Omental fat pad (tissue), 4 donors: ENCODE measurements around the gene MYCBP2. TPM values are rescaled to one million over a fixed set of nuclear protein-coding genes. Genes with fewer than 3 reads are reported as not detected.

ENCODE experiments used
- ATAC-seq: fragments of 150-250 bp; one replicate; pipeline ENCODE4 v1.9.1; 2016; ENCODE audit warnings: mild to moderate bottlenecking, moderate library complexity; ENCODE audit not compliant: low FRiP score
- DNase-seq: peaks from one replicate; pipeline ENCODE4 v3.0.0-alpha.2; 2019; ENCODE audit warnings: low spot score
- total RNA-seq, 4 donors: library from RNA; depleted of rRNA; stranded (reverse); fragments of >200 nt; gene quantifications; one replicate each; pipeline ENCODE4 v1.1.0, GENCODE V29; 2016
- TF ChIP-seq, protein P1 (sequence below), 3 donors: fragments of 450-650 bp; IDR thresholded peaks; one replicate each; pipeline ENCODE4 v1.5.1; 2016 to 2017; ENCODE audit warnings: antibody characterized with exemption in 3 of 3, mild to moderate bottlenecking in 3 of 3, moderate library complexity in 2 of 3

The MYCBP2 gene
- total RNA-seq, 4 donors from 2014 or later: 152 to 277 (median 223) TPM

DNA sequence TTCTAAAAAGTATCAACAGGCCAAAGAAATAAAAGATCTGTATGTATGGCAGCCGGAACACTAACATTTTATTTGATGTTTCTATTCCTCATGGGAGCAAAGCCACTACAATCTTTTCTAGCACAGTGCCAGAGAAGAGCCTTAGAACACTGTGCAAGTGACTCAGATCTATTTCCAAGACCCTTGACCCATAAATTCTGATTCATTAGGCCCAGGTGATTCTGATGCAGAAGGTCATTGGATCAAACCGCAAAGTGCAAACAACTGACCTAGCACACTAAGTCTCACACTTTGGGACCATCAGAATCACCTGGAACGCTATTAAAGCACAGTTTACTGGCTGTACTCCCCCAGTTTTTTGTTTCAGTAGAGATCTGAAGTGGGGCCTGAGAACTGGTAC is 87.6 kb downstream of the MYCBP2 start:
- ATAC-seq (no peak), DNase-seq (no peak)
- TF ChIP-seq, protein P1, sequence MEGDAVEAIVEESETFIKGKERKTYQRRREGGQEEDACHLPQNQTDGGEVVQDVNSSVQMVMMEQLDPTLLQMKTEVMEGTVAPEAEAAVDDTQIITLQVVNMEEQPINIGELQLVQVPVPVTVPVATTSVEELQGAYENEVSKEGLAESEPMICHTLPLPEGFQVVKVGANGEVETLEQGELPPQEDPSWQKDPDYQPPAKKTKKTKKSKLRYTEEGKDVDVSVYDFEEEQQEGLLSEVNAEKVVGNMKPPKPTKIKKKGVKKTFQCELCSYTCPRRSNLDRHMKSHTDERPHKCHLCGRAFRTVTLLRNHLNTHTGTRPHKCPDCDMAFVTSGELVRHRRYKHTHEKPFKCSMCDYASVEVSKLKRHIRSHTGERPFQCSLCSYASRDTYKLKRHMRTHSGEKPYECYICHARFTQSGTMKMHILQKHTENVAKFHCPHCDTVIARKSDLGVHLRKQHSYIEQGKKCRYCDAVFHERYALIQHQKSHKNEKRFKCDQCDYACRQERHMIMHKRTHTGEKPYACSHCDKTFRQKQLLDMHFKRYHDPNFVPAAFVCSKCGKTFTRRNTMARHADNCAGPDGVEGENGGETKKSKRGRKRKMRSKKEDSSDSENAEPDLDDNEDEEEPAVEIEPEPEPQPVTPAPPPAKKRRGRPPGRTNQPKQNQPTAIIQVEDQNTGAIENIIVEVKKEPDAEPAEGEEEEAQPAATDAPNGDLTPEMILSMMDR (IDR thresholded peaks at IDR 0.05): no peak

DNA sequence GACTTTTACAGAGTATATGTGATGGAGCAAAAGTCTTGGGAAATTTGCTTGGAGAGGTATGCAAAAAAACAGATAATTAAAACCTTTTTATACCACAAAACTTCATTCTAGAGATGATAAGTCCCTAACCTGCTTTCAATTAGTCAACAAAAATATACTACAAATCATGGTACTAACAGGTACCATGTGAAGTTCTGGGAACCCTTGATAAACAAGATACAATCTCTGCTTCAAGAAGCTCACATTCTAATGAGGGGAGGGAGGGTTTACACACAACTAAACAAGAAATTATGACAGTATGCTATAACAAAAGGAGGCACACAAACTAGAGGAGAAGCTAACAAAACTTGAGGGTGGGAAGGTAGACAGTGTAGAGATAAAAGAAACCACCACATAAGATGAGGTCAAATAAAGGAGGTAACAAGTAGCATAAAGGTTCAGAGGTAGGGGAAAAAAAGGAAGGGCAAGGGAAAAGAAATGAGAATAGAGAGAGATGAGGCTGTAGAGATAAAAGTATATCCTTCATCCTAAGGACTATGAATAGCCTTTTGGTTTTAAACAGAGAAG is 91.4 kb downstream of the MYCBP2 start:
- no peak for ATAC-seq
- TF ChIP-seq, protein P1 (IDR thresholded peaks at IDR 0.05): no peak
- DNase-seq: no peak

DNA sequence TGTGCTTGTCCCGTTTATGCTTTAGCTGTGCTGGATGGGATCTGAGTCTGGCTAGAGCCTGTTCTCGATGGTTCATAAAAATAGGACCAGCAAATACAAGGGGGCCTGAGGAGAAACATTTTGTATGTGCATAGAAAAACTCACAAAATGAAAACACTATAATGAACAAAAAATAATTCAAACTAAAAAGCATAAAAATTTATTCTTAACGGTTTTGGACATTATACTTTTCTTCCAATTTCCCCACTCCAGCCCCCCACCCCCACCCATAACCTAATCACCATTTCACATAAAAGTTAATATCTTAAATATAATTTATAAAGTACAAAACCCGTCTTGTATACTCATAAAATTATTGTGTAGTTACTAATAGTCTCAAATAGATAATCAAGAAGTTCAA is 93.7 kb downstream of the MYCBP2 start:
- ATAC-seq: no peak
- DNase-seq: no peak
- TF ChIP-seq, protein P1 (IDR thresholded peaks at IDR 0.05): no peak

DNA sequence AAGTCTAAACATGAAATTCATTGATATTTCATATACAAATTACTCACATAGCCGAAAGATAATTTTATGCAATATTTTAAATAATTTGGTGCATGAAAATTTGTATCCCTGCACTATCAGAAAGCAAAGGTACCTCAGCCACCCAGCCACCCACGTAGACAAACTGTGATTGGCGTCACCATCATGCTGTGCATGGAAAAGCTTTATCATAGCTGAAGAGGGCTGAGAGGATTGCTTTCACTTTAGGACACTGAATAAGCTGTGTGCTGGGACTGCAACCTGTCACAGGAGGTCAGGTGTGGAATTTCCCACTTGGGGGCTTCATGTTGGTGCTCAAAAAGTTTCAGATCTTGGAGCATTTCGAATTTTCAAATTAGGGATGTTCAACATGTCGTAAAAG is 96.3 kb downstream of the MYCBP2 start:
- ATAC-seq (no peak), DNase-seq (no peak)
- TF ChIP-seq, protein P1 (IDR thresholded peaks at IDR 0.05): no peak

DNA sequence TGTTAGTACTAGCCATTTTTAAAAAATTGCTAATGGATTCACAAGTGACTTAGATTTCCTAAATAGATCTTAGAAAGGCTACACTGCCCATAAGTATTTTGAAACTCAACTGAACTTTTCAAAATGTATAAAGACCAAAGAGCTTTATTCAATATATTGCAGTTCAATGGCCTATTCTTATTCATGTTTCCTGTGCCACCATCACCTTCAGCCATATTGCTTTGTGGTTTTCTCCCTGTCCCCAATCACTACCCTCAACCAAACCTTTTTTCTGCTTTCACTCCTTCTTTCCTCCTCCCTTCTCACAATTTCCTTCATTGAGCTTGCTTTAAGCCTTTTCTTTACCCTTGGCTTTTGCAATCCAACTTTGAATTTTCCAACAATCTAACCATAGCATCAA is 100.9 kb downstream of the MYCBP2 start:
- ATAC-seq (no peak), DNase-seq (no peak)
- TF ChIP-seq, protein P1 (IDR thresholded peaks at IDR 0.05): no peak

DNA sequence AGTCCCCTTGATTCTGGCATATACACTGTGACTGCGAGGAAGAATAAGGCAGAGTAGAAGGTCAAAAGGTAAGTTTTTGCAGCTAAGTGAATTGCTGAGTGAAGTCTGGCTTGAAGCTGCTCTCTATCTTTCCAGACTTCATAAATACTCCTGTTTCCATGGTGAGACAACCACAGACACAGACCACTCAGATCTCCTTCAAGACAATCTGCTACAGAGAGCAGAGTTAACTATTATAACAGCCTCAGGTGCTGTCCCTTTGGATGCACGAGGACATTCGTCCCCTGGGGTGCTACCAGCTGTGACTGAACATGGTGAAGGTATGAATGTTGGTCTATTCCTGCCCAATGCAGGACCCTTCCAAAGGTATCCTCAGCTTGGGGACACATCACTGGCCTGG is 104.0 kb downstream of the MYCBP2 start:
- ATAC-seq (no peak), DNase-seq (no peak)
- TF ChIP-seq, protein P1 (IDR thresholded peaks at IDR 0.05): no peak

DNA sequence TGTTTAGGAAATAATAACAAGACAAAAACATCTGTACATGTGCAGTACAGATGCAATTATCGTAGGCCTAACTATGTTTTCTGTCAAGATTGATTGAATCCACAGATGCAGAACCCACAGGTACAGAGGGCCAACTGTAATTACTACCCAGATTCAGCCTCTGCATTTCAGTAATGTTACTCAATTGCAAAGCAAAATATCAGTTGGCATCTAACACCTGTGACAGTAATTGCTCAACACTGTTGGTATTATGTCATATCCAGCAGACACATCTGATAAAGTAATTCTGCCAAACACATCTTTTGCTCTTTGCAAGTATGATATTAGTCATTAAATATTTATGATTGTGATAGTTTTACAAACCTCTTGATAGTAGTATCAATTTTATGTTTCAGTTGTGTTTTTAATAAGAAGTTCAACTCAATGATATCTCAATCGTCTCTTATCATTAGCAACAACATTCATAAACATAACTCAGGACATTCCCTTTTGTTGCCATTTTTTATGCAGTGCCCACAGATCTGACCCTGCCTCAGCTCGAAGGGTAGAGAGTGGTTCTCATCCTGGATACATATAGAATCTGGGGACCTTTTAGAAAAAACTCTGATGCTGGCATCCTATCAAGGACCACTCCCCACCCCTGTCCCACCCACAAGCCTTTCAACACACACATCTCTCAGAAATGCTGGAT is 104.7 kb downstream of the MYCBP2 start:
- DNase-seq (no peak), ATAC-seq (no peak)
- TF ChIP-seq, protein P1 (IDR thresholded peaks at IDR 0.05): no peak
